ENCODE results near the gene ZNRF1. TPM values are rescaled to one million over a fixed set of nuclear protein-coding genes. Genes with fewer than 3 reads are reported as not detected.

ZNRF1 gene
- total and polyA plus RNA-seq, 2 of the 13 experiments (the other 11 are each of a cell fraction or from before 2014, with no cell fraction given): 43.9 to 58.7 TPM

DNA sequence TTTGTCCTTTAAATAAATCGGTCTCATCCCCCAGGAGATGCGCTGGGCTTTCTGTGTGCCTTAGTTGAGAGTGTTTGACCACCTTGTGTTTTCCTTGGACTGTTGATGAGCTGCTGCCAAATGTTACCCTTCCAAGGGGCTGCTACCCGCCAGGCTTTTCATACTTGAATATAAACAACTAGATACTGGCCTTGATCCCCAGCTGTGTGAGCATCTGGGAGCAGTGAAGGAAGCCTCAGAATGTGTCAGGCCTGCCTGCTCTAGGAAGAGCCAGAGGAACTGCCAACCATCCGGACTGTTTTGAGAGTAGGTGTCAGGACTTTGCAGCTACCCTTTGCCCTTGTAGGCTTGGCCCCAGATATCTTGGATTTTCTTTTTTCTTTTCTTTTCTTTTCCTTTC is 60.0 kb downstream of the ZNRF1 start (continued):
- TF ChIP-seq PRDM15 (CRISPR knock-in tag; IDR thresholded peaks at IDR 0.05): no peak
- TF ChIP-seq BRCA1 (CRISPR knock-in tag; IDR thresholded peaks at IDR 0.05): no peak
- no peak for TF ChIP-seq SP5 (CRISPR knock-in tag; IDR thresholded peaks at IDR 0.05; ENCODE audit: borderline replicate concordance, low read depth)
- TF ChIP-seq, protein P1, sequence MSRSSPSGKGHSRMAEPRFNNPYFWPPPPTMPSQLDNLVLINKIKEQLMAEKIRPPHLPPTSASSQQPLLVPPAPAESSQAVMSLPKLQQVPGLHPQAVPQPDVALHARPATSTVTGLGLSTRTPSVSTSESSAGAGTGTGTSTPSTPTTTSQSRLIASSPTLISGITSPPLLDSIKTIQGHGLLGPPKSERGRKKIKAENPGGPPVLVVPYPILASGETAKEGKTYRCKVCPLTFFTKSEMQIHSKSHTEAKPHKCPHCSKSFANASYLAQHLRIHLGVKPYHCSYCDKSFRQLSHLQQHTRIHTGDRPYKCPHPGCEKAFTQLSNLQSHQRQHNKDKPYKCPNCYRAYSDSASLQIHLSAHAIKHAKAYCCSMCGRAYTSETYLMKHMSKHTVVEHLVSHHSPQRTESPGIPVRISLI (CRISPR knock-in tag; IDR thresholded peaks at IDR 0.05; ENCODE audit: borderline replicate concordance): no peak

DNA sequence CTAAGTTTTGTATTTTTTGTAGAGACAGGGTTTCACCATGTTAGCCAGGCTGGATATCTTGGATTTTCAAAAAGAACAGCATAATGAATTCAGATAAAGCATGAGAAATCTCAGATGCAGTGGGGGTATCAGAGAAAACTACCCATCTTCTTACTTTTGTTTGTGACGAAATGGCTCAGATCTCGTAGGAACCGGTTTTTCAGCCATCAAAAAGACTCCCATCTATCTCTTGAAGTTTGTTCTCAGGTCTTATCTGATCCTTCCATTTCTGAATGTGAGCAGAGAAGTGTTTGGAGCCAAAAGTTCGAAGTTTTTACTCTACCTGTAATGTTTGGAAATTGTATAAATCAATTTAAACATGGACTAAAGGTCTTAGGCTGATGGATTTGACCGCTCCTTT is 60.6 kb downstream of the ZNRF1 start:
- ATAC-seq (no peak), DNase-seq (ENCODE audit: low spot score) (no peak), FAIRE-seq (no peak)
- Histone ChIP-seq H3K79me2 (ENCODE audit: insufficient read depth, low read length) (peaks cover 96% of the 10 kb centered on the region), H3K27me3 (ENCODE audit: control insufficient read depth in 1 of 2, insufficient read depth in 2 of 2, low read length in 2 of 2) (no peaks in the 10 kb centered on the region), H3K36me3 (replicated peaks in 1 of 2; ENCODE audit: control insufficient read depth in 1 of 2, insufficient read depth in 2 of 2, low read length in 2 of 2) (peaks cover 0 to 8% of the 10 kb centered on the region in 2 experiments; a peak in 2 of 5 replicates), H3K9ac (ENCODE audit: insufficient read depth, low read depth, low read length) (no peak overlapping the region; the same call in 1 of the 2 replicates), H3K4me1 (ENCODE audit: insufficient read depth, low read length) (peaks cover 64% of the 10 kb centered on the region), H4K20me1 (ENCODE audit: insufficient read depth, low read length) (peaks cover 50% of the 10 kb centered on the region), H3K4me2 (ENCODE audit: low read depth, low read length) (no peak overlapping the region), H3K4me3 (replicated peaks in 1 of 3; ENCODE audit: insufficient read depth in 1 of 3, low read depth in 2 of 3, low read length in 3 of 3) (no peak overlapping the region), H2AFZ (ENCODE audit: low read length) (no peak overlapping the region), H3K27ac (ENCODE audit: extremely low read length, insufficient read depth, low read length) (no peak overlapping the region), H3K9me3 (ENCODE audit: low read length) (no peaks in the 10 kb centered on the region)
- ChIA-PET CTCF (ENCODE audit: low intra/inter-chr PET ratio, low total read pairs) (no interaction called here), POLR2A (no interaction called here)
- no TSS peak for BruUV-seq (replicated peaks)
- 87% methylated on average over 5 of the region's 5 CpGs for WGBS (ENCODE audit: low lambda C conversion rate)
- TF ChIP-seq ZNF770 (CRISPR knock-in tag; IDR thresholded peaks at IDR 0.05) (0 out of 2 replicates have a peak, but pooled peaks have one; percentile 3), MEIS2 (CRISPR knock-in tag; IDR thresholded peaks at IDR 0.05) (no peak)
- intact Hi-C loops (cut with micrococcal nuclease; ENCODE audit: unreplicated experiment) (no loop called here), in situ Hi-C loops (cut with HindIII; ENCODE audit: extremely low pct_ligation_motif_present, low pct_unique_long_range_greater_than_20kb) (no loop called here)

All from HepG2 (cell line).